H54 (cell line): ENCODE data around the gene RPS18.
"Not testable (repeated sequence)": the region's sequence is repeated elsewhere in the genome, so short reads cannot be mapped to it uniquely, and the experiment has no call there.

Experiments used
- DNase-seq: peaks from one replicate; pipeline ENCODE4 v3.0.0; 2011; ENCODE audit warnings: low spot score, mixed read lengths; ENCODE audit not compliant: insufficient read length
- FAIRE-seq: peaks from 3 replicates; lab custom pipeline; 2011; peaks lifted over from hg19 to GRCh38; lab: Jason Lieb, UNC
- POLR2A ChIP-seq: IDR thresholded peaks from 2 replicates; pipeline ENCODE4 v1.6.1; 2011; ENCODE audit warnings: low read depth, mild to moderate bottlenecking, low read length

The RPS18 gene

GRCh38 chr6:33251395-33252012 is 20.4 kb upstream of the RPS18 start:
- TF ChIP-seq POLR2A: no peak
- DNase-seq: no peak
- FAIRE-seq: no peak

GRCh38 chr6:33252759-33253158 is 19.1 kb upstream of the RPS18 start:
- DNase-seq: no peak
- no peak for FAIRE-seq
- TF ChIP-seq POLR2A: no peak

DNA sequence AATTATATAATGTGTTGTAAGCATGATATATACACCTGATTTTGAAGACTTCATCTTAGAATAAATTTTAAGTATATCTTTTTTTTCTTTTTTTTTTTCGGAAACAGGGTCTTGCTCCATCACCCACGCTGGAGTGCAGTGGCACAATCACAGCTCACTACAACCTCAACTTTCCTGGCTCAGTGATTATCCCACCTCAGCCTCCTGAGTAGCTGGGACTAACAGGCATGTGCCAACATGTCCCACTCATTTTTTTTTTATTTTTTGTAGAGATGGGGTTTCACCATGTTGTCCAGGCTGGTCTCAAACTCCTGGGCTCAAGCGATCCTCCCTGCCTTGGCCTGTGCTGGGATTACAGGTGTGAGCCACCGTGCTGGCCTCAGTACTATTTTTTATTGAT is 17.3 kb upstream of the RPS18 start:
- no peak for TF ChIP-seq POLR2A
- DNase-seq (no peak), FAIRE-seq (no peak)

DNA sequence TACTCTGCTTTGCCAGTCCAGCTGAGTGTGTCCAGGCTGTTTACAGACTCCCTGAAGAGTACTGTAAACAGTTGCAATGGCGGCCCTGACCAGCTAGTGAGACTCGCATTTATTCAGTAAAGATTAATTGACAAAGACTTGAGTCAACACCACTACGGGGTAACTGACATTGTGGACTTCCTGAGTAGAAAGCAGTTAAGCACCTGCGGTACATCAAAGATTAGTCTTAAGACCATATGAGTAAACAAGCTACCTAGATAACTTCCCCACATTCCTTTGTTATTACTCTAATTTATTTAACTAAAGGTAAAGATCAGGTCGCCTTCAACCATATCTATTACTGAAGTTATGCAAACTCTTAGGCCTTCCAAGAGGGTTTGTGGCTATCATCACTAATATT is 12.8 kb upstream of the RPS18 start:
- no peak for TF ChIP-seq POLR2A
- no peak for FAIRE-seq
- DNase-seq: no peak

GRCh38 chr6:33262490-33262889 is 9.4 kb upstream of the RPS18 start:
- not testable (repeated sequence) for FAIRE-seq

GRCh38 chr6:33264015-33264414 is 7.9 kb upstream of the RPS18 start:
- FAIRE-seq (no peak), DNase-seq (no peak)
- no peak for TF ChIP-seq POLR2A

More at GRCh38 chr6:33262490-33262889, 9.4 kb upstream of the RPS18 start:
- DNase-seq: not testable (repeated sequence)

DNA sequence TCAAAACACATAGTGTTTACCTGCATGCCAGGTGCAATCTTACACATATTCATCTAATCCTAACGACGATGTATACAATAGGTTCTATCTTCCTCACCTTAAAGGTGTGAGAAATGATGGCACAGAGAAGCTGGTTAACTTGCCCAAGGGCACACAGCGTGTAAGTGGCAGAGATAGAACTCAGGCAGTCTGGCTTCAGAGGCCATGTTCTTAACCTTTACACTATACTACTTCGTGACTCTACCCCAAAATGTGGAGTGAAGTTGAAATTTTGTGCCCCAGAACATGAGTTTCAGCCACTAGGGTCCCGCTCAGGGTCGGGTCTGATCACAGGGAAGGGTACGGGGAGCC is 783 bp upstream of the RPS18 start:
- no peak for DNase-seq
- FAIRE-seq: no peak
- TF ChIP-seq POLR2A: no peak

DNA sequence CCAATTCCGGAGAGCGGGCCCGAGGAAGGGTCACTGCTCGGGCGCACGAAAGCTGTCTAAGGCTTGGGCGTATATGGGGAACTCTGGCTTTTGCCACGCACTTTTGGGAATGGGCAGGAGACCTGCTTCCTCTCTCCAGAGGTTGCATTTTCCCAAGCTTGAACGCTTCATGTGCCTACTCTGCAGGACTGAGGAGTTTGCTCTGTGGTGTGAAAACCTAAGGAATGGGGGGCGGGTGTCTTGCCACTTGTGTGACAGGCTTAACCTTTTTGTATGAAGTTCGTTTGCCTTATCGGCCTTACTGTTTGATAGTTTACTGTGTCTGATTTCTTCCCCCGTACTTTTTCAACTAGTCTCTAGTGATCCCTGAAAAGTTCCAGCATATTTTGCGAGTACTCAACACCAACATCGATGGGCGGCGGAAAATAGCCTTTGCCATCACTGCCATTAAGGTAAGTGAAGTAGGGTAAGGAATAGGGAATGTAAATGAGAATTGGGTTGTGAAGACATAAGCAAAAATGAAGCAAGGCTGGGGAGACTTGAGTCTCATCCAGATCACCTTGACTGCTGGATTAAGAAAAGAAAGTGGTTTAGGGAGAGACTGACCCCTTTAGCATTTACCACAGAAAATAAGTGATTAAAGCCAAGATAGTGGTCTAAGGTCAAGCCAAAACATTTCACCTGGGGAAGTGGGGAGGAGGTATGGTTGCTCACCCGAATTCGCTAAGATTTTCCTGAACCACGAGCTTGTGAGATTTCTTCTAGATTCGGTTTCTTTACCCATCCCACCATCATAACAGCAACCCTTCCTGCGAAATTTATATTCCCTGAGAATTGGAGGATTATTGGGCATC is 627 bp downstream of the RPS18 start:
- TF ChIP-seq POLR2A: no peak
- DNase-seq (no peak), FAIRE-seq (no peak)

DNA sequence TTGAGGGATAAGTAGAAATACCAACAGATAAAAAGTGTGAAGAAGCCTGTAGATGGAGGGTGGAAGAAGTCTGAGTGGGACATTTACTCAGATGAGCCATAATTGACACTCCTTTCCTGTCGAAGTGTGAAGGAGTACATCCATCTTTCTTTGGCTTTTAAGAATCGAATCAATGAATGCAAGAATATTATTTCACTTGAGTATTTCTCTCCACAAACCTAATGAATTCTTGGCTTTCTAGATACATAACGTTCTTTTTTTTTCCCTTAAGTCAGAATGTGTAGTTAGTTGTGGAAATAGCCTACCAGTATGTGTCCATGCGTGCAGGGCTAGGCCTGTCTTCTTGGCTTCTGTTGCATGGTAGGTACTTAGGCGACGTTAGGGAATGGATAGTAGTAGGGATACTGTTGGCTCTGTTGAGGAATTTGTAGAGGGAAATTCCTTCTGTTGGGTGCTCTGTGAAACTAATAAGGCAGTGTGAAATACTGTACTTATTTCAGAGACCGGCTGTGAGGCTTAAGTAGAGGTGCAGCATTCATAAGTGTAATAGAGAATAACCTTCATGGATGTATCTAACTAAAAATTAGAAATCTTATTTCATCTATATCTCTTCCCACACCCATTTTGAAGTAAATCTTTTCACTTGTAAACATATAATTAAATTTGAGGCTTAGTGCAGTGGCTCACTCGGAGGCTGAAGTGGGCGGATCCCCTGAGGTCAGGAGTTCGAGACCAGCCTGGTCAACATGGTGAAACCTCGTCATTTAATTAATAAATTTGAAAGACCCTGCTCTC is 1.5 kb downstream of the RPS18 start:
- FAIRE-seq (no peak), DNase-seq (no peak)
- TF ChIP-seq POLR2A: no peak

GRCh38 chr6:33273924-33274902 is 2.3 kb downstream of the RPS18 start:
- FAIRE-seq (no peak), DNase-seq (no peak)
- TF ChIP-seq POLR2A: no peak

- not testable (repeated sequence) for DNase-seq, FAIRE-seq
Measured at GRCh38 chr6:33275795-33276580, 4.1 kb downstream of the RPS18 start.

- DNase-seq (no peak), FAIRE-seq (no peak)
- no peak for TF ChIP-seq POLR2A
Measured at GRCh38 chr6:33276581-33276863, 4.6 kb downstream of the RPS18 start.
